GM18526 (cell line): ENCODE measurements around the gene MRO.

Experiments
- POLR2A ChIP-seq: IDR thresholded peaks from 3 replicates; pipeline ENCODE4 v1.6.1; 2011; ENCODE audit not compliant: insufficient read length; ENCODE audit errors: extremely low read depth

Gene MRO

DNA sequence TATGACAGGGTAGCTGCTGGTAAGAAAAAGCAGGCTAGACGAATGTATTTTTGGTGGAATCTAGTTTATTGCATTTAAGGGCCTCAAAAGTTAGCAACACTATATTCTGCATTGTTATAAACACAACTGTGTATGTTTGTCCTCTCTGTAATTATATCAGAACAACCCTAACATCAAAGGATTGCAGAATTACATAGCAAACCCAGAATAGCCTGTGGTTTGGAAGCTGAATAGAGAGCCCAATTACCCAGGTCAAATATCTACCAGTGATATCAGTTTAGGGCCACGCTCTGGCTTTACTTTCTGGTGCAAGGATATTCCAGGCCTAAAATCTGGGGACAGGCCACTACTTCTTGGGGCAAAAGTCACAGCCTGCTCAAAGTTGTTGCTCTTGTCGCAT lies 25.1 kb upstream of the MRO start:
- no peak for TF ChIP-seq POLR2A

GRCh38 chr18:50844554-50844953 lies 24.7 kb upstream of the MRO start:
- TF ChIP-seq POLR2A: no peak

DNA sequence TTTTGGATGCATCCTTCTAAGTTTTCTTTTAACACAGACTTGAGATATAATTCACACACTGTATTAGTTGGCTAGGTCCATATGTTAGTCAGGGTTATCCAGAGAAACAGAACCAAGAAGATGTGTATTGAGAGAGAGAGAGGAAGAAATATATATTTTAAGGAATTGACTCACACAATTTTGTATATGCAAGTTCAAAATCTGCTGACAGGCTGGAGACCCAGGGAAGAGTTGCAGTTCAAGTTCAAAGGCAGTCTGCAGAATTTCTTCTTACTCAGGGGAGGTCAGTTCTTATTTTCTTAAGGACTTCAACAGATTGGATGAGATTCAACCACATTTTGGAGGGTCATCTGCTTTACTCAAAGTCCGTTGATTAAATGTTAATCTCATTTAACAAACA lies 23.0 kb upstream of the MRO start:
- TF ChIP-seq POLR2A: no peak

DNA sequence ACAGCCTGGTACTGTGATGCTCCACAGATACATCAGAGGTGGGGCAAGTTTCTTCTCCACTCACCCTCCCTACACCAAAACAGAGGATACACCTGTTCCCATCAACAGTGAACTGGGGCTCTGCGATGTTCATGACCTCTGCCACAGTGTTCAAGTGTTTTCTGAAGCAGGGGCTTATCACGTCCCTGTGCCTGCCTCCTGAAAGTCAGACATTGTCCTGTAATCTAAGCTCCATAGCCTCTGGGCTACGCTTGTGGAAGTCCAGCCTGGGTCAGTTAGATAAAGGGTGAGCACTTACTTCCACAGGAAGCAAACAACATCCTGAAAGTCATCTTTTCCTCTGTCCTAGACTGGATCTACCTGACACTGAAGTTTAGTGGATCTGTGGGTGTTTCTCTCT lies 20.2 kb upstream of the MRO start:
- no peak for TF ChIP-seq POLR2A

DNA sequence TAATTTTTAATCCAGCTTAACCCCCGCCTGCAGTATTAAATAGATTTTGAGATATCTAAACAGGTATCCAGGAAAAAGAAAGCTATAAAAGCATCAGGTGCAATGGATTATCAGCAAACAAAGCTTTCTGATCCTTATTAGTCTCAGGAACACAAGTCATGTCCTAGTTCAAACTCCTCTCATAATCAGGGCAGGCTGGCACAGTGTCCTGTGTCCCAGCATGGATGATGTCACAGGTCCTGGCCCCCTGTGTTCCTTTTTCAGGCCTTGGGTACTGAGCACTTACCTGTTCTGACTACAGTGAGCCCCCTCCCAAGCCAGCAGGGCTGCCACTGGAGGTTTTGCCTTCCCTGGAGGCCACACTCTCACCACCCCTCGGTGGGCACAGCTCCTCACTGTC lies 19.5 kb upstream of the MRO start:
- TF ChIP-seq POLR2A: no peak

- TF ChIP-seq POLR2A: no peak
Observed at GRCh38 chr18:50836521-50836957, 16.7 kb upstream of the MRO start.

GRCh38 chr18:50832754-50833153 lies 12.9 kb upstream of the MRO start:
- no peak for TF ChIP-seq POLR2A

DNA sequence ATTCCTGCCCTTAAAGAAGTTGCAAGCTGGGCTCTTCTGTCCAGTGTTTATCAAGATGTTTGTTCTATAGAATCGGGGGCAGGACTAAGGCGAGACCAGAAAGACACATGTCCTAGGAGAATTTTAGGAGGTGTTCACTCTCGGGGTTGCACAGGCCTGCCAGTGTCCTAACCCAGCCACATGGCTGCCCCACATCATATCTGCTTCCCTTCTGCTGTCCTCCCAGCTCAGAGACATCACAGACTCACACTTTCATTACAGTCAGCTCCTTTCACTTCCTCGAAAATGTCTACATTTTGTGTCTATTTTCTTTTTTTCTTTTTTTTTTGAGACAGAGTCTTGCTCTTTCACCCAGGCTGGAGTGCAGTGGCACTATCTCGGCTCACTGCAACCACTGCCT lies 10.7 kb upstream of the MRO start:
- no peak for TF ChIP-seq POLR2A

DNA sequence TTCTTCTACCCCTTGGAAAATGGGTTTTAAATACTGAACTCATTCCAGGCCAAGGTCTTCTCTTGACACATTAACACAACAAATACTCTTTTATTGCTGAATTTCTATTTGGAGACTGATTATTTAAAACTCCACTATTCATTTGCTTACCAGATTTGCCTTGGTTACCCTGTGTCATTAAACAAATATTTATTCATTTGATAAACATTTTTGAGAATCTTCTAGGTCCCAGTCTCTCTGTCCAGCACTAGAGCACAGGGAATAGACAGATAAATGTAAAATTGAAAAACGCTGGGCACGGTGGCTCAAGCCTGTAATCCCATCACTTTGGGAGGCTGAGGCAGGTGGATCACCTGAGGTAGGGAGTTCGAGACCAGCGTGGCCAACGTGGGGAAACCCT lies 9.8 kb upstream of the MRO start:
- TF ChIP-seq POLR2A: no peak

- TF ChIP-seq POLR2A: no peak
Observed at GRCh38 chr18:50826027-50826426, 6.2 kb upstream of the MRO start.

DNA sequence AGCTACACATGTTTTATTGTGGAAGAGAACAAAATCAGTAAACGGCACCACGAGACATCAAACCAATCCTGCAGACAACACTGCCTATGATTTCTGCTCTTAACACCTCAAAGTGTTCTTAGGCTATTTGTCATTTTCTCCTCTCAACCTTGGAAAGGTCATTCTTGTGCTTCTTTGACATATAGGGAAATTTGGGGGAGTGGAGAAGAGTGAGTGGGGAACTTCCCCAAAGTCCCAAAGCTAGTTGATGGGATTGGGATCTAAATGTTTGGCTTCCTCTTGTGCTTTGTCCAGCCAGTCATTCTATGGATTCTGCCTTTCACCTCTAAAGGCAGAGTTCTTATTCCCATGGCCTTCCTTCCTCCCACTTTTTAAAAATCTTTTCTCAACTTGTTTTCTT lies 5.8 kb upstream of the MRO start:
- no peak for TF ChIP-seq POLR2A

- TF ChIP-seq POLR2A: no peak
Observed at GRCh38 chr18:50822756-50823155, 2.9 kb upstream of the MRO start.

DNA sequence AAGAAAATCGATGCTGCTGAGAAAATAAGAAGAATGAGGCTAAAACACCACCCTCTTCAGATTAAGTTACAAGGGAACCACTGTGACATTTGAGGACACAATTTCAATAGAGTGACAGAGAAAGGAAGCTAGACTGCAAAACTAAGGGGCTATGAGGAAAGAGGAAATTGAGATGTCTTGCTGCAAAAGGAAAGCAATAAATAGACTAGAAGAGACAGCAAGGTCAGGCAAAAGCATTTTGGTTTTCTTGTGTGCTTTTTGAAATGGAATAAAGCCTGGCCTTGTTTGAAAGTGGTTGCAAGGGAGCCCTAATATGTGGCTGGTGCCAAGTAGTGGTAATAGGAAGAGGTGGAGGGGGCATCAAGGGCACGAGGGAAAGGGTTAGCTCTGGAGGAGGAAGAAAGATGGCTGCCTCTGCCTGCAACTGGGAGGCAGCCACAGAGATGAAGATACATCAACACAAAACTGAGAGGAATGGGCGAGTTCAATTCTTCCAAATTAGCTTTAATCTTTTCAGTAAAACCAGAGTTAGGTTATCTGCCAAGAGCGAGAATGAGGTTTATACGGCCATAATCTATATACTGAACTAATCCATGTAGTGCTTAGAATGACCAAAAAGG lies 1.2 kb upstream of the MRO start:
- no peak for TF ChIP-seq POLR2A

DNA sequence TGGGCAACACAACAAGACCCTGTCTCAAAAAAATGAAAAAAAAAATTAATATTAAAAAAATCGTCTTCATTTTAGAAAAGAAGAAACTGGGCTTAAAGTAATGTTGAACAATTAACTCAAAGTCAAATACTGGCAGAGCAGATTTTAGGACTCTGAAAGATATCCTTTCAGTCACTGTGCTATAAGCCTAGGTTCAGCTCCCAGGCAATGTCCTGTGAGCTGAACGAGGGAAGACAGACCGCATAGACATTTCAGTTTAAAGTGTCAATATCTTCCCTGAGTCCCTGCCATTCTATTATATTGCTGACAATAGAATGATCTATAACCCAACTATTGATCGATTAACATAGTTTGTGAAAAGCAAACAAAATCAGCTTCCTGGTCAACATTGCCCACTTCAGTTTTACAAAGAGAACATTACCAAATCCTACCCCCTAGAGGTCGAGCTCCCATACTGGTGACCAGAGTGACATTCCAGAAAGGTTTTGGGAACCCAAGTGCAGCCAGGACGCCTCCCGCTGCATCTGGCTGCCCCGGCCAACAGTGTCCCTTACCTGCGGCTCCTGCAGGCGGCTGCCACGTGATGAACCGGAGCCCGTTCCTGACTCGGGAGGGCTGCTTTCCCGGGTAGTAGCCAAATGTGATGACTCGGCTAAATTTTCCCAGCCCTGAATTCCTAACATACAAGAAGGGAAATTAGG lies 639 bp downstream of the MRO start:
- TF ChIP-seq POLR2A: no peak

DNA sequence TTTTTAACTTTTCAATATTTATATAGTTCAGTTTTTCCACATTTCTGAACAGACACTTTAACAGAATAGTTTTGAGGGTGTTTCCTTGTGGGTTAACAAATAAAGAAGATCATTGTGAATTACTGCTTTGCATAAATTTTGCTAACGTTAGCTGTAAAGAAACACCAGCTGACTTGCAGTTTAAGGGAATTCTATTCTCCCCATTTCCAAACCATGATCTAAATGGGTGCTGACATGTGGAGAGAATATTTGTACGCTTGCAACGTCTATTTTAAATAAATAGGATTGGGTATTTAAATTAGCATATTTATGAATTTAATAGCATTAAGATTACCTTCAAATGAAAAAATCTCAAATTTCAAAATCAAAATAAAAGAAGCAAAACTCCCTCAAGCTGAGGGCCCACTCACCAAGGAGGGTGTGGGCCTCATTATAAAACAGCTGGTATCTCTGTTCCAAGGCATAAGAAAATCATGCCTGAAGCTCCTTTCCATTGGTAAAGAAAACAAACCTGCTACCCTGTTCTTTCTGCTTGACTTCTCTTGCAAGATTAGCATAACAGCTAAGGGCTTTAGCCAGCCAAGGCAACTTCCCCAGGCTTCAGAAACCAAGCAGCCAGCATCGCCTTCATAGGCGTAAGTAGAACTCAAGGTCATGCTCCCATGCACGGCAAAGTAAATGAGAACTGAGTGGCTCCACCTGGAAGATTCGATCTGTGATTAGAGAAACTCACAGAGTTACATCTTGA lies 3.2 kb downstream of the MRO start:
- TF ChIP-seq POLR2A: no peak

DNA sequence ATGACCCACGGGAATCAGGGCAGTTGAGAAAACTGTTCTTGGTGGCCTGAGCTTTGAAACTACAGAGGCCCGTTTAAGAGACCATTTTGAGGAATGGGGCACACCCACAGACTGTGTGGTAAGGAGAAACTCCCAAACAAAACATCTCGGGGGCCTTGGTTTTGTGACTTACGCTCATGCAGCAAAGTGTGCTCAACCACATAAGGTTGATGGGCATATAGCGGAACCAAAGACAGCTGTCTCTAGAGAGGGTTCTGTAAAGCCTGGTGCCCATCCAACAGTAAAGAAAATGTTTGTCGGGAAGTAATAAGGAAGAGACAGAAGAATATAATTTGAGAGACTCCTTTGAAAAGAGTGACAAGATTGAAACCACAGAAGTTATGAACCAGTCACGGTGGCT lies 5.4 kb downstream of the MRO start:
- TF ChIP-seq POLR2A: no peak
